HG02588 (cell line): Measurements from ENCODE around the gene CCDC194.
"Not testable (repeated sequence)": the region's sequence is repeated elsewhere in the genome, so short reads cannot be mapped to it uniquely, and the experiment has no call there.

Source experiments
- ATAC-seq: cut with Tn5 transposase; IDR thresholded peaks from one replicate; pipeline ENCODE4 v1.9.1; 2021; ENCODE audit warnings: mild to moderate bottlenecking, moderate library complexity; ENCODE audit not compliant: unreplicated experiment

Gene CCDC194

GRCh38 chr19:17376935-17377600, 16.9 kb downstream of the CCDC194 start, which contains the start of gene PLVAP:
PLVAP (minus strand) TSS chr19:17377342; CDS start chr19:17377288, 54 bp downstream.
- ATAC-seq = no peak

DNA sequence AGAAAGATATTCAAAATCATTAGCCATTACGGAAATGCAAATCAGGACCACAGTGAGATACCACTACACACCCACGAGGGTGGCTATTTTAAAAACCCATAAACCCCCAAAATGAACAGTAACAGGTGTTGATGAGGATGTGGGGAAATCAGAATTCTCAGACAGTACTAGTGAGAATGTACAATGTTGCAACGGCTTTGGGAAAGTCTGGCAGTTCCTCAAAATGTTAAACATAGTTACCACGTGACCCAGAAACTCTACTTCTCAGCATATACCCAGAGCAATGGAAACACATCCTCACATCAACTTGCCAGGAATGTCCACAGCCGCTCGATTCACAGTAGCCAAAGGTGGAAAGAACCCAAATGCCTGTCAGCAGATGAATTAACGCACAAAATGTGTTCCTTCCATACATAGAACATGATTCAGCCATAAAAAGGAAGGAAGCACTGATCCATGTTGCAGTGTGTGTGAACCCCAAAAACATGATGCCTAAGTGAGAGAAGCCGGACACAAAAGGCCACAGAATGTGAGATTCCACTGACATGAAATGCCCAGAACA, 23.9 kb downstream of the CCDC194 start:
- peak; percentile 80 for ATAC-seq

DNA sequence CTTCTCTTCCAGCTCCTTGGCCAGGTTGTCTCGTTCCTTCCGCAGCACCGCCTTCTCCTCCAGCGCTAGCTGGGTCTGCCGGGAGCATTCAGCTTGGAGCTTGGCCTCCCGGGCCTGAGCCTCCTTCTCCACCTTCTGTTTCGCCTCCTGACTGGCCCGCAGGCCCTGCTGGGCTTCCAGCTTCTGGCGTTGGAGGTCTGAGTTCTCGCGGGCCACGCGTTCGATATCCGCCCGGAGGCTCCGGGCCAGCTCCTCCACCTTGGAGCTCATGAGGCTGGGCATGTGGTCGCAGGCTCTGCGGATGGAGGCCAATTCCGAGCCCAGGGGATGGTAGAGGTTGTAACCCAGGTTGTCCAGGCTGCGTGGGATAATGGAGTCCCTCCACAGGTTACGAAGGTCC, 28.6 kb downstream of the CCDC194 start:
- ATAC-seq = no peak

DNA sequence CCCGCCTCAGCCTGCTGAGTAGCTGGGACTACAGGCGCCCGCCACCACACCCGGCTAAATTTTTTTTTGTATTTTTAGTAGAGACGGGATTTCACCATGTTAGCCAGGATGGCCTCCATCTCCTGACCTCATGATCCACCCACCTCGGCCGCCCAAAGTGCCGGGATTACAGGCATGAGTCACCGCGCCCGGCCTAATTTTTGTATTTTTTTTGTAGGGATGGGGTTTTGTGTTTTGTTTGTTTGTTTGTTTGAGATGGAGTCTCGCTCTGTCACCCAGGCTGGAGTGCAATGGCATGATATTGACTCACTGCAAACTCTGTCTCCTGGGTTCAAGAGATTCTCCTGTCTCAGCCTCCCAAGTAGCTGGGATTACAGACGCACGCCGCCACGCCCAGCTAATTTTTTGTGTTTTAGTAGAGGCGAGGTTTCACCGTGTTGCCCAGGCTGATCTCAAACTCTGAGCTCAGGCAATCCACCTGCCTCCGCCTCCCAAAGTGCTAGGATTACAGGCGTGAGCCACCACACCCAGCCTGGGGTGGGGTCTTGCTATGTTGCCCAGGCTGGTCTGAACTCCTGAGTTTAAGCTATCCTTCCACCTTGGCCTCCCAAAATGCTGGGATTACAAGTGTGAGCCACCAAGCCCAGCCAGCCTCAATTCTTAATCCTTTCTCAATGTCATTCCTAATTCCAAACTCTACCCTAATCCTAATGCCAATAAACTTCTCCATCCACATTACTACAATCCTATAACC, 30.0 kb downstream of the CCDC194 start:
- not testable (repeated sequence) for ATAC-seq

GRCh38 chr19:17359905-17360800, 33.8 kb downstream of the CCDC194 start:
- no peak for ATAC-seq

DNA sequence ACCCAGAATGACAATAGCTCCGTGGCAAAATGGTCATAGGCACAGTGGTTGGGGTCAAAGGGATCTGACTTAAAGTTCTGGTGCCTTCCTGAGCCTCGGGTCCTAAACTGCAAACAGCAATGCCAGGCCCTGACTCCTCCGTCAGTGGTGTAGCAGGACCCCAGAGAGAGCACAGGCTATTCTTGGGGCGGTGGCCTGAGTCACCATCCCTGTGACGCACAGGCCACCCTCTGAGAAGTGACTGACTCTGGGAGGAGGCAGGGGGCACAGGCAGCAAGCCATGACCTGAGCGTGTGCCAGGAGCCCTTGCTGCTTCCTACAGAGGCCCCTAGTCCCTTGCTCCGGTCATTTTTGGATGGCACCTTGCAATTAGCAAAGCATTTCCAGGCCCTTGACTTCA, 35.6 kb downstream of the CCDC194 start:
- ATAC-seq = no peak

DNA sequence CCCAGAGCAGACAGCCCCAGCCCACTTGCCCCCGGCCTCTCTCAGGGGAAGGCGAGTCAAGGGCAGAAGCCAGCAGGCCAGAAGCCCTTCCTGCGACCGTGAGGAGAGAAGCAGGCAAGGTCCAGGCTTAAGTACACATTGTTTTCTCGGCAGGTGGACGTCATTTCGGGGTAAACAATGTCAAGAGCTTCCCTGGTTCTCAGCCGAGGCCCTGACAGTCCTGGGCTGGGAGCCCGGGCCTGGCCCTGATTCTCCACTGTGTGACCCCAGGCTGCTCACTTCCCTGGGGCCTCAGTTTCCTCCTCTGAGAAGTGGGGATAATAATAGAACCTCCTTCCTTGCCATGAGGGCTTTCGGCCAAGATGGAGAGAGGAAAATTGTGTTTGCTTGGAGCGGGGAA, 36.3 kb downstream of the CCDC194 start:
- no peak for ATAC-seq

GRCh38 chr19:17357078-17357666, 36.8 kb downstream of the CCDC194 start:
- ATAC-seq = no peak

DNA sequence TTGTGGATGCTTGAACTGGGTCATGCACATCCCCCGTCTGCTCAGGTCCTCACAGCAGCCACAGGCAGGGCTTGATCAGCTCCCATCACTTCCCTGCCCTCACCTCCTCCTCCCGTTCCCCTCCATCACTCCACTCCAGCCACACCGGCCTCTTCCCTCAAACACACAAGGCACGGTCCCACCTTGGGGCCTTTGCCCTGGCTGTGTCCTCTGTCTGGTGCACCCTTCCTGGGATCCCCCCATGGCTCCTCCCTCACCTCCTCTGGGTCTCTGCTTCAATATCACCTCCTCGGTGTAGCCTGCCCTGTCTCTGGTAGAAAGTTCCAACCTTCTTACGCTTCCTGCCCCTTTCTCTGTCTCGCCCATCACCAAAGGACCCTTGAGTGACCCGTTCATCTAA, 40.6 kb downstream of the CCDC194 start:
- no peak for ATAC-seq

GRCh38 chr19:17352608-17353280, 41.3 kb downstream of the CCDC194 start:
- no peak for ATAC-seq

- ATAC-seq = no peak
Observed at GRCh38 chr19:17351815-17352435, 42.1 kb downstream of the CCDC194 start.

DNA sequence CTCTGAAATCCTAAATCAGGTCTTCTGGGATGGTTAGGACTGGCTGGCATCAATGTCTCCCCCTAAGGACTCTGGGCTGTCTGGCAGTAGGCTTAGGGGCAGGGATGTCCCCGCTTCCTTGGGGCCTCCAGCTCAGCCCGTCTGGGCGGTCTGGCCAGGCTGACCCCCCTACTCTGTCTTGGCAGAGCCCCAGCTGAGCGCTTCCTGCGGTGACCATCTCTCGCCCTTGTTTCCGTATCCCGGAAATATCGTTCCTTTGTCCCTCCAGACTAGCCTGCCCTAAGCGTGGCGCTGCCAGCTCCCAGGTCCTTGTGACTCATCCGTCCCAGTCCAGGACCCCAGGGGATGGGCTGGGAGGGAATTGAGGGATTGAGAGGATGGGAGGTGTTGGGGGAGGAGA, 45.3 kb downstream of the CCDC194 start:
- ATAC-seq = no peak

DNA sequence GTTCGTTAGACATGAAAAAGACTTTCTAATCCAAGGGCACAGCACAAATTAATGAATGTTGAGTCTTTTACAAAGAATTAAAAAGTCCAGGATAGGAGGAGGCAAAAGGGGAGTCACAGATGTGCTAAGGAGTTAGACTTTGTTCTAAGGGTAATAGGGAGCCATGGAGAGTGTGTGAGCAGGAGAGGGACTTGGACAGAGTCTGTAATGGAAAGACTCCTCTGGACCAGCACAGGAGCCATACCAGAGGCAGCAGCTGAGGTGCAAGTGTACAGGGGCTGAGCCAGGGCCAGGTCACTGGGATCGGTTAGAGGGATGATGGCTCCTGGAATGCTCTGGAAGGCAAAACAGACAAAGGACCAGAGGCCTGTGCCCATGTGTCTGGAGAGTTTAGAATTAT, 46.1 kb downstream of the CCDC194 start:
- no peak for ATAC-seq

DNA sequence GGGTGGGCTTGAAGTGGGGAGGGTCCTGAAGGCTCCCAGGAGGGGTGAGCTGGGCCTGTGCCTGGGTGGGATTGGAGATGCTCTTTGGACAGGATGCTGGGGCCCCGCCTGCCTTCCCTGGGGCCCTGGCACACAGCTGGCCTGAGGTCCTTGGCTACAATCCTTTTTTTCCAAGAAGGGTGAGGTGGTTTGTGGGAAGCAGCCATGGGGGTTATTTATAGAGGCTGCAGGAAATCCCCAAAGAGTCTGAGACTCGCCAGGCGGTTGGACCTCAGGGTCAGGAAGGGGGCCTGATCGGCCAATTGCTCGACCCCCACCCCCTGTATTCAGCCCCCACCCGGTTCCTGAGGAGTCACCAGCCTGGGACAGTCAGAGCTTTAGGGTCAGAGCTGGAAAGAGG, 46.6 kb downstream of the CCDC194 start:
- ATAC-seq = no peak

GRCh38 chr19:17346109-17346671, 47.8 kb downstream of the CCDC194 start:
- ATAC-seq = no peak

DNA sequence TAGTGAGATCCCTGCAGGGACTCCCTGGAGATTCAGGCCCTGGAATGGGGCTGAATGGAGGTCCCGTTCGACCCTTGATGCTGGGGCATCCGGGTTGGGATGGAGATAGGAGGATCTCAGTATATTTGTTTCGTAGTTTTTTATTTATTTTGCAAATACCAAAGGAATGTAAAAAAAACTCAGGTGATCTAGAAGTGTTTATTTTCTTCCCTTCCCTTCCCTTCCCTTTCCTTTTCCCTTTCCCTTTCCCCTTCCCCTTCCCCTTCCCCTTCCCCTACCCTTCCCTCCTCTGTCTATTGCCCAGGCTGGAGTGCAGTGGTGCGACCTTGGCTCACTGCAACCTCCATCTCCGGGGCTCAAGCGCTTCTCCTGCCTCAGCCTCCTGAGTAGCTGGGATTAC, 52.2 kb downstream of the CCDC194 start:
- no peak for ATAC-seq

DNA sequence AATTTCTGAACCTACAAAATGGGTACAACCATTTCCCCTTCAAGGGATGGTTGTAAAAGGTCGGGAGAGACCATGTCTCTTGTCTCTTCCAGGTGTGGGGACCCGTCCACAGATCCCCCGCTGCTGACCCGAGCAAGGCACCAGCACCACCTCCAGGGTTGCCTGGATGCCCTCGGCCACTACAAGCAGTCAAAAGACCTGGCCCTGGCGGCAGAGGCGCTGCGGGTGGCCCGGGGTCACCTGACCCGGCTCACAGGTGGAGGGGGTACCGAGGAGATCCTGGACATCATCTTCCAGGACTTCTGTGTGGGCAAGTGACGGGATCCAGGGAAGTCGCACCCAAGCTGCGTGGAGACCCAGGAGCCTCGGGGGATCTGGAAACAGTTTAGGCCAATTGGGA, 52.6 kb downstream of the CCDC194 start:
- ATAC-seq = no peak

DNA sequence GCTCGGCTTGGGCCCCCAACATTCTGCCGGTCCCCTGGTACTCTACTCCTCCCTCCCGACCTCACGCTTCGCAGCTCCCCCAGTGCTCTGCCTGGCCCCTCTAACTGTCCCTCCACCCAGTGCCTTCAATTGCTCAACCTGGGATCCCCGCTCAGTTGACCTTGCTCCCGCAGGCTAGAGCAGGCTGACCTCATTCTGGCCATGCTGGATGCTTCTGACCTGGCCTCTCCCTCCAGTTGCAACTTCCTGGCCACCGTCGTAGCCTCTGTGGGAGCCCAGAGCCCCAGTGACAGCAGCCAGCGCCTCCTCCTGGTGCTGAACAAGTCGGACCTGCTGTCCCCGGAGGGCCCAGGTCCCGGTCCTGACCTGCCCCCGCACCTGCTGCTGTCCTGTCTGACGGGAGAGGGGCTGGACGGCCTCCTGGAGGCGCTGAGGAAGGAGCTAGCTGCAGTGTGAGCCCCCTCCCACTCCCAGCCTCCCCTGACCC, 53.1 kb downstream of the CCDC194 start:
- no peak for ATAC-seq
